Peyer's patch (tissue), 4 donors: ENCODE measurements around the gene EMID1.

Experiments
- CTCF ChIP-seq, 6 experiments: fragments of 450-650 bp in 4 of 6; fragments of 200-600 bp in 2 of 6; sonication (generic) in 1 of 6; IDR thresholded peaks; one replicate each; pipeline ENCODE4 v1.5.1; 2017 to 2019; ENCODE audit warnings: antibody characterized with exemption in 6 of 6, mild to moderate bottlenecking in 3 of 6, moderate library complexity in 1 of 6
- POLR2A ChIP-seq, 2 donors: fragments of 450-650 bp; IDR thresholded peaks; one replicate each; pipeline ENCODE4 v1.5.1; 2017; ENCODE audit warnings: antibody characterized with exemption in 2 of 2, mild to moderate bottlenecking in 2 of 2, moderate library complexity in 2 of 2

DNA sequence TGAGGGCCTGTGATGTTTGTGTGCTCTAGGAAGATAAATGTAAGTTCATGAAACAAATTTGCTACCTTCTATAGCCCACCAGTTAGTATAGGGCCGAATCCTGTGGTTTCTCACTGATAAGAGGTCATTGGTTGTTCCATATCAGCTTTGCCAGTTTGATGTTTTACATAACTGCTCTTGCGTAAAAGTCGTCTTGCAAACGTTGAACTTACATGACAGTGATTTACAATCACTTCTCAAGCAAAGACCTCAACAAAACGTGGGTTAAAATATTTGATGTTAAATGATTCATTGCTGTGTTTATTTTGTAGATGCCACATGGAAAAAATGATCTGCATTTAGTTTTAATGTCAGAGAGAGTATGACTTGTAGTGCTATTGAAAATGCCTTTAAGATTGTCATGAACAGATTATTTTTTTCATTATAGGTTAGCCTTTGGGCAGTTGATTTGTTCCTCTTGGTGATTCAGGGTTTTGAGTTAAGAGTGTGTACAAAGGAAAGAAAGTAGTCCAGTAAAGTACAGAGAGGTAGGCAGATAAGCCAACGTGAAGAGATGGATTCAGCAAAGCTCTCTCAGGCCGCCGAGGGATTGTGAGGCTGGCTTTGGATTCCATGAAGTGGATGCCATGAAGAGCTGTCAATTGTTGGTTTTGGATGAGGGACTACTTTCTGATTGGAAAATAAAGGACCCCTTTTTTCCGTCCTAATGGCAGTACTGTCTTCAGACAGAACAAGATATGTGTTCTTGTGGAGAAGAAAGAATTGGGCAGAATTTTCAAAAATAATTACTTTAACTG, 65.0 kb downstream of the EMID1 start:
- TF ChIP-seq CTCF (IDR thresholded peaks at IDR 0.05), result no peak
- no peak for TF ChIP-seq POLR2A (IDR thresholded peaks at IDR 0.05)
